ENCODE results near the gene MS4A8.

MS4A8 gene

DNA sequence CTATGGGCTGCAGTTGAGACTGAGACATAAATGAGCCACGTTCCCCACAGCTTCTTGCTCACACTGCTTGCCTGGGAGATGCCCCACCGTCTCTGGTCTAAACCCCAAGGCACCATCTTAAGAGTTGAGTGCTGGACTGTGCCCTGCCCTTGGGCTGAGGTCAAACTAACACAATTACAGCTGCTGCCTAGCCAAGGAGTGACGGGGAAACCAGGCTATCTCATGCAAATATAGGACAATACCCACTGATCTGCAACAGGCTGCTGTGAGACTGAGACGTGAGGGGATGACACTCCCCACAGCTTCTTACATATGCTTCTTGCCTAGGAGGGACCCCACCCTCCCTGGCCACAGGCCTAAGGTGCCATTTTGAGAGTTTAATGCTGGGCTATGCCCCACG lies 7.8 kb upstream of the MS4A8 start:
- no peak for DNase-seq (ENCODE audit: low read depth)
- TF ChIP-seq, protein P1, sequence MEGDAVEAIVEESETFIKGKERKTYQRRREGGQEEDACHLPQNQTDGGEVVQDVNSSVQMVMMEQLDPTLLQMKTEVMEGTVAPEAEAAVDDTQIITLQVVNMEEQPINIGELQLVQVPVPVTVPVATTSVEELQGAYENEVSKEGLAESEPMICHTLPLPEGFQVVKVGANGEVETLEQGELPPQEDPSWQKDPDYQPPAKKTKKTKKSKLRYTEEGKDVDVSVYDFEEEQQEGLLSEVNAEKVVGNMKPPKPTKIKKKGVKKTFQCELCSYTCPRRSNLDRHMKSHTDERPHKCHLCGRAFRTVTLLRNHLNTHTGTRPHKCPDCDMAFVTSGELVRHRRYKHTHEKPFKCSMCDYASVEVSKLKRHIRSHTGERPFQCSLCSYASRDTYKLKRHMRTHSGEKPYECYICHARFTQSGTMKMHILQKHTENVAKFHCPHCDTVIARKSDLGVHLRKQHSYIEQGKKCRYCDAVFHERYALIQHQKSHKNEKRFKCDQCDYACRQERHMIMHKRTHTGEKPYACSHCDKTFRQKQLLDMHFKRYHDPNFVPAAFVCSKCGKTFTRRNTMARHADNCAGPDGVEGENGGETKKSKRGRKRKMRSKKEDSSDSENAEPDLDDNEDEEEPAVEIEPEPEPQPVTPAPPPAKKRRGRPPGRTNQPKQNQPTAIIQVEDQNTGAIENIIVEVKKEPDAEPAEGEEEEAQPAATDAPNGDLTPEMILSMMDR (IDR thresholded peaks at IDR 0.05; ENCODE audit: control insufficient read depth, insufficient read depth, low read depth, low read length, missing control alignments) = no peak
- H3K4me3 ChIP-seq (ENCODE audit: control insufficient read depth, low read depth, low read length) = no peak overlapping the region

DNA sequence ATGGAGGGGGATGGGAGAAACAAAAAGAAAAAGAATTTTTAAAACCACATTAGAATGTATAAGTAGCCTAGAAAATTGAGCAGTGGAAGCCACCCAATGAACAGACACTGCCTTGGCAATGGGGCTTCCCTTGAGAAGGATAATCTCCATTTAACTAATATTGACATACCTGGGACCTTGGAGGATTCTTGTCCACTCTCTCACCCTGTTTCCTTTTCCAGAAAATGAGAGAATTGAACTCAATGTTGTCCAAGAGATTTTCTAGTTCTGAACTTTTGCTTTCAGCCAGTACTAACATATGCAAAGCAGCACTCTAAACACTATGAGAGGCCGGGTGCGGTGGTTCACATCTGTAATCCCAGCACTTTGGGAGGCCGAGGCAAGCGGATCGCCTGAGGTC lies 524 bp downstream of the MS4A8 start:
- TF ChIP-seq, protein P1 (IDR thresholded peaks at IDR 0.05; ENCODE audit: control insufficient read depth, insufficient read depth, low read depth, low read length, missing control alignments) = no peak
- DNase-seq (ENCODE audit: low read depth) = no peak
- no peak overlapping the region for H3K4me3 ChIP-seq (ENCODE audit: control insufficient read depth, low read depth, low read length)

GRCh38 chr11:60700689-60701468 lies 1.5 kb downstream of the MS4A8 start:
- TF ChIP-seq, protein P1 (IDR thresholded peaks at IDR 0.05; ENCODE audit: control insufficient read depth, insufficient read depth, low read depth, low read length, missing control alignments) = no peak
- DNase-seq (ENCODE audit: low read depth) = no peak
- no peak overlapping the region for H3K4me3 ChIP-seq (ENCODE audit: control insufficient read depth, low read depth, low read length)

- TF ChIP-seq, protein P1 (IDR thresholded peaks at IDR 0.05; ENCODE audit: control insufficient read depth, insufficient read depth, low read depth, low read length, missing control alignments) = no peak
- no peak overlapping the region for H3K4me3 ChIP-seq (ENCODE audit: control insufficient read depth, low read depth, low read length)
- DNase-seq (ENCODE audit: low read depth) = no peak
These were observed 2.0 kb downstream of the MS4A8 start for GRCh38 chr11:60701469-60701818.

- DNase-seq (ENCODE audit: low read depth) = no peak
- TF ChIP-seq, protein P1 (IDR thresholded peaks at IDR 0.05; ENCODE audit: control insufficient read depth, insufficient read depth, low read depth, low read length, missing control alignments) = no peak
- H3K4me3 ChIP-seq (ENCODE audit: control insufficient read depth, low read depth, low read length) = no peak overlapping the region
These were observed 4.0 kb downstream of the MS4A8 start for GRCh38 chr11:60703374-60703773.

DNA sequence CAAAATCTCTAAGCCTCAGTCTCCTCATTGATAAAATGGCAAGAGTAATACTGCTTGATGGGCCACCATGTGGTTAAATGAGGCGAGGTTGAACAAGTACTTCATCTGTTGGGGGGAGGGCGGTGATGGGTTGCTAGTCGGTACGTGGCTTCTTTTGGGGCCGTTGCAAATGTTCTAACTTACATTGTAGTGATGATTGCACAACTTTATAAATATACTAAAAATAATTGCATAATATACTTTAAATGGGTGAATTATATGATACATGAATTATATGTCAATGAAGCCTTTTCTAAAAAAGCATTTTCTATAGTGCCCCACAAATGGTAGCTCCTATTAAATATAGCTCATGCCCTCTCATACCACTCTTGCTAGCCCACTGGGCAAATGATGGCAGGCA lies 6.5 kb downstream of the MS4A8 start:
- no peak overlapping the region for H3K4me3 ChIP-seq (ENCODE audit: control insufficient read depth, low read depth, low read length)
- DNase-seq (ENCODE audit: low read depth) = no peak
- TF ChIP-seq, protein P1 (IDR thresholded peaks at IDR 0.05; ENCODE audit: control insufficient read depth, insufficient read depth, low read depth, low read length, missing control alignments) = no peak

All from AG09309 (cell line).